Fibroblast of peridontal ligament (primary cell): ENCODE data around the gene UBE2V1.
"Not testable (repeated sequence)": the region's sequence is repeated elsewhere in the genome, so short reads cannot be mapped to it uniquely, and the experiment has no call there.

Source experiments
- DNase-seq: peaks from one replicate; pipeline ENCODE4 v3.0.0-alpha.2; 2010; ENCODE audit errors: extremely low read depth

UBE2V1 gene

DNA sequence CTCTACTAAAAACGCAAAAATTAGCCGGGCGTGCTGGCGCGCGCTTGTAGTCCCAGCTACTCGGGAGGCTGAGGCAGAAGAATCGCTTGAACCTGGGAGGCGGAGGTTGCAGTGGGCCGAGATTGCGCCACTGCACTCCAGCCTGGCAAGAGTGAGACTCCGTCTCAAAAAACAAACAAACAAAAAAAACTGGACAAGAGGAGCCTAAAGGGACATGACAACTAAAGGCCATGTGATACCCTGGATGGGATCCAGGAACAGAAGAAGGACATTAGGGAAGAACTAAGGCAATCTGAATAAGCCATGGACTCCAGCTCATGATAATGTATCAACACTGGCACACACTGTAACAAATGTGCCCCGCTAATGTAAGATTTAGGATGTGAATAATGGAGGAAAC, 24.8 kb upstream of the UBE2V1 start:
- not testable (repeated sequence) for DNase-seq

DNA sequence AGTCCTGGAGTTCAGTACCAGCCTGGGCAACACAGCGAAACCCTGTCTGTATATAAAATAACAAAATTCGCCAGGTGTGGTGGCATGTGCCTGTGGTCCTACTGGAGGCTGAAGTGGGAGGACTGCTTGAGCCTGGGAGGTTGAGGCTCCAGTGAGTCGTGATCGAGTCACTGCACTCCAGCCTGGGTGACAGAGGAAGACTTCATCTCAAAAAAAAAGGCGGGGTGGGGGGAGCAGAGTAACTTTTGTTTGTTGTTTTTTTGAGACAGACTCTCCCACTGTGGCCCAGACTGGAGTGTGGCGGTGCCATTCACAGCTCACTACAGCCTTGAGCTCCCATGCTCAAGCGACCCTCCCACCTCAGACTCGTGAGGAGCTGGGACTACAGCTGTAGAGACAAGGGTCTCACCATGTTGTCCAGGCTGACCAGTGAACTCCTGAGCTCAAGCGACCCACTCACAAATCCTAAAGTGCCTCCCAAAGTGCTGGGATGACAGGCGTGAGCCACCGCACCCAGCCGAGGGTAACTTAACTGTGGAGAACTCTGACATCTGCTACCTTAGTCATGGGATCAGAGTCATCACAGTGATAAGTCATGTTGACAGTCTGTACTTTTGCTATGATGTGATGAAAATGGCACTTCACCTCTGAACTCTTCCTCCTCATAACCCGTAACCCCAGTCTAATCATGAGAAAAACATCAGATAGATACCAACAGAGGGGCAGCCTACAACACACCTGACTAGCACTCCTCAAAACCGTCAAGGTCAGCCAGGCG, 24.1 kb upstream of the UBE2V1 start:
- DNase-seq, result no peak

DNA sequence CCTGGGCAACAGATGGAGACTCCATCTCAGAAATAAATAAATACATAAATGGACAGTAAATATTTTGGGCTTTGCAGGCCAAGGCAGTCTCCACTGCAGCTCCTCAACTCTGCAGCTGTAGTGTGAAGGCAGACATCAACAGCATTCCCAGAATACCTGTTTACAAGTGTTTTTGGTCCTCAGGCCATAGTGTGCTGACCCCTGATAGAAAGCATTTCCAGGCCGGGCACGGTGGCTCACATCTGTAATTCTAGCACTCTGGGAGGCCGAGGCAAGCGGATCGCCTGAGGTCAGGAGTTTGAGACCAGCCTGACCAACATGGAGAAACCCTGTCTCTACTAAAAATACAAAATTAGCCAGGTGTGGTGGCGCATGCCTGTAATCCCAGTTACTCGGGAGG, 22.2 kb upstream of the UBE2V1 start:
- DNase-seq, result not testable (repeated sequence)

DNA sequence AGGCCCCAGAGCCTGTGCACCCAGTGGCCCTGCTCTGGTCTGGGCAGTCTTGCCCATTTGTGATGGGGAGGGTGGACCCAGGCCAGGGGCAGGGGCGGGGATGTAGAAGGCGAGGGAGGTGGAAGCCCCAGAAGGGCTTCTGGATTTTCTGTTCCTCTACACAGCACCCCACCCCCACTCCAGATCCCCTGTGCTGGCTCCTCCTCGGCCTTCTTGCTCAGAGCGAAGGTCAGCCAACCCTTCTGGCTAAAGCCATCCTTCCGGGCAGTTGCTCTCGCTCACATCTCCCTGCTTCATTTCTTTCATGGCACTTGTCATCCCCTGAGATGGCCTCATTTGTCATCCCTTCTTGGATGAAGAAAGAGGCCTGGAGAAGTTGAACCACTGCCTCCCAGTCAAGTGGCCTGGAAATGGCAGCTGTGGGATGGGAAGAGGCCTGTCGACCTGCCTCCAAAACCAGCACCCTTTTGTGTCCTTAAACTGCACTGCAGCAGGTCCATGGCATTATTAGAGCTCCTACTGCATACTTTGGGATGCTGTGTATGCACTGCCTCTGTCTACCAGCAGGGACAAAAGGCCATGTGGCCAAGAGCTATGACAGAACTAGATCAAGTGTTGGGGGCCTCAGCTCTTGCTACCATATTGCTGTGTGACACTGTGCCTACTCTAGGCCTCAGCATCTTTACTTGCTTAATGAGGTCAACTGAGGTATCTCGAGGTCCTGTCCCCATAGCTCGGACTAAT, 20.7 kb upstream of the UBE2V1 start:
- no peak for DNase-seq

DNA sequence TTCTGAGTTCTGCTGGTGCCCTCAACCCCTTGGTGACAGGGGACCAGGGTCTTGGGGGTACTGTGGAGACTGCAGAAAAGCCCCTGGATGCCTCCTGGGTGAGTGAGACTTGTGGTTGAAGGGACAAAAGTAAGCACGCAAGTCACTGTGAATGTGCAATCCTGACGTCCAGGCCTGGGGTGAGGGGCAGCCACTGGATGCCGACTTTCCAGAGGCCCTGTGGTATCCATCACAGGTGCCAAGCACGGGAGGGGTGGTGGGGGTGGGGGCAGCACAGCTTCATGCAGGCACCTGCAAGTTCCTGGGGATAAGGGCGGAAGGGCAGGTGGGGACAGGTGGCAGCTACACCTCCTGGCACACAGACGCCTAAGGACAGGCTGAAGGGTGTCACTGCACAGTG, 20.1 kb upstream of the UBE2V1 start:
- no peak for DNase-seq

DNA sequence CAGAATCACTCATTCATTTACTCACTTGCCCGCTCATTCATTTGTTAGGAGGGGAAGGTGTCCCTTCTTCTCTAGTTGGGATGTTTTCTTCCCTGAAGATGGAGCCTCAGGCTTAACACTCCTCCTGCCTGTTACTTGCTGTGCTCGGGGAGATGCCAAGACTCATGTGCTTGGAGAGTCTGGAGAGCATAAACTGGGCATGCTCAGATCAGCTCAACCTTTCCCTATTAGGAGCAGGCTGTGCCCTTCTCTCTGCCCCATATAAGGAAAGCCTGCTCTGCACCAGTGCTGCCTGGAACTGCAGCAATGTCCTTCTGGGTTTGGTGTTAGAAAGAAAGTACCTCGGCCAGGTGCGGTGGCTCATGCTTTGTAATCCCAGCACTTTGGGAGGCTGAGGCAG, 18.0 kb upstream of the UBE2V1 start:
- DNase-seq, result peak; percentile 60

DNA sequence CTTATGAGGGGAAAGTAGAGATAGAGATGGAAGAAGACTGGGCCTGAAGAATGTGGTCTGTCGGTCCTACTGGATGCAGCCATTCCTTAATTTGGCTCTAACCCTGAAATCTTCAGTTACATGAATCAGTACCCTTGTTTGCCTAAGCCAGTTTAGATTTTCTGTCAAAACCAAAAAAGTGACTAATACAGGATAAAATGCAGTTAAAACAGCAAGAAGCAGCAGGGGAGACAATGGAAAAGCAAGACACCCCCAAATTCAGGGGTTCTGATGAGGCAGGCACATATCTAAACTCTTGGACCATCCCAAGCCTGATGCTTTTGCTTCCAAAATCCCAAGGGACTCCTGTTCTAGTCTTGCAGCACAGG, 17.4 kb upstream of the UBE2V1 start:
- DNase-seq, result peak; percentile 31

DNA sequence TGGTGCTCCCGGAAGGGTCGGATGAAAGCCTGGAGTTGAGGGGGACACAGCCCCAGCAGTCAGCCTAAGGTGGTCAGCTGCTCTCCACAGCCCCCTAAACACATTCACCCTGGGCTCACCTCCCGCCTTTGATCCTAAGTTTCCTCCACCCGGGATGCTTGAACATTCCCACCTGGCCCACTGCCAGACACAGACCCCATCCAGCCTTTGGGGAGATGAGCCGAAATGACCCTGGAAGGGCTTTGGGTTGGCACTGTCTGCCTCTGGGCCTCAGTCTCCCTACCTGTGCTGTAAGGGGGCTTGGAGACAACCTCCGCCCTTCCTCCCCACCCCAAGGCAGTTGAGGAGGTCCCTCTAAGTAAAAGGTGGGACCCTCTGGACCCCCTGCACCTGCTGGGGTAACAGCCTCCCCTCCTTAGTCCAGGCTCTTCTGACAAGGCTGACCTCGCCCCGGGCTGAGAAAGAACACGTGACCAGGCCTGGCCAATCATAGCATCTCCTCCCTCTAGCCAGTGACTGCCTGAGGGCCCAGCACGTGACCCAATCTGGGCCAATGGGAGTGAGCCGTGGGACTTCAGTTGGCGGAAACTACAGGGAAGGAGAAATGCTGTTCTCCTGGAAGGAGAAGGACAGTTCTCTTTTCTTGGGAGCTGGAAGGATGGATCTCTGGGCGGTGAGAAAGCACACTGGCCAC, 16.9 kb upstream of the UBE2V1 start:
- DNase-seq, result no peak

DNA sequence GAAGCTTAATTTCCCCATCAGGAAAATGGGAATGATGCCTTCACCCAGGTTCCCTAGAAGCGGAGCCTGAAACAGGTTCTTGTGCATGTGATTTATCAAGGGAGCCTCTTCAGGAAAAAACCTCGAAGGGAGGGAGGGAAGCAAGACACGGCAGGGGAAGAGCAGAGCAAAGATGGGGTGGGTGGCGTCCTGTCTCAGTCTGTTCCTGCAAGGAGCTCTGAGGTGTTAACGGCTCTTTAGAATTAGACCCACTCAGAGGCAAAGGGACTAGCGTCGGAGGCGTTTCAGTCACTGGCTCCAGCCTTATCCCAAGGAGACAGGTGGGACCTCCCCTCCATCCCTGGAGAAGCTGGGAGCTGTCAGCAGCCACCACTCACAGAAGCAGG, 15.6 kb upstream of the UBE2V1 start:
- DNase-seq, result no peak

DNA sequence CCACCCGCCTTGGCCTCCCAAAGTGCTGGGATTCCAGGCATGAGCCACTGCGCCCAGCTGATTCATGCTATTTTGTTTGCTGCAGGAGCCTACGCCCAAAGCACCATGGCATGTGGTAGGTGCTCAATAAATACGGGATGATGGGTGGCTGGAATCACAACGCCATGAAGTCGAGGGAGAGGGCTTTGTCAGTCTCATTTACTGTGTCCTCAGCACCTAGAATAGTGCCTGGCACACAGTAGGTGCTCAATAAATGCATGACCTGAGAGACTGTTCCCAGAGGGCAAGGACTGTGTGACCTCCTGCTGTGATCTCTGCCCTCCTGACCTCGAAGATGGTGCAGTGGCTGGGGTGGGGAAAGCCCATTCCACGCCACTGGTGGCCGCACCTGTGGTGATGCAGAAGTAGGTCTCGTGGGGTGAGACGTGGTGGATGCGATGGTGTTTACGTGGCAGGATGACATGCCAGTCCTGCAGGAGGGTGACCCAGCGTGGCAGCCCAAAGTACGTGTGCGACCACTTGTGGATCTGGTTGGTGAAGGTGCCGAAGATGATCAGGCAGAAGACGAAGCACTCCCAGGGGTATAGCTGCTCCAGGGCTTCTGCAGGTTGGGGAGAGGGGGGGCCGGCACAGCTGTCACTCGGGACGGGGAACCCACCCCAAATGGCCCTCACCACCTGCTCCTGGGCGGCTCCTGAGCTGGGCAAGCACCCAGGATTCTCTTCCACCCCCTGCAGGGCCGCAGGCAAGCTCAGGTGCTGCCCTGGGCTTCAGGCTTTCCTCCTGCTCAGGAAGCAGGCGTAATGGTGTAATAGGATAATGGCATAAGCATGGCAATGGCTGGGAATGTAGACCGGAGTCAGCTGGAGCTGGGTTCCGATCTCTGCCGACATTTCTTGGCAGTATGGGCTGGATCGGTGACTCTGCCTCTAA, 14.9 kb upstream of the UBE2V1 start:
- DNase-seq, result no peak

DNA sequence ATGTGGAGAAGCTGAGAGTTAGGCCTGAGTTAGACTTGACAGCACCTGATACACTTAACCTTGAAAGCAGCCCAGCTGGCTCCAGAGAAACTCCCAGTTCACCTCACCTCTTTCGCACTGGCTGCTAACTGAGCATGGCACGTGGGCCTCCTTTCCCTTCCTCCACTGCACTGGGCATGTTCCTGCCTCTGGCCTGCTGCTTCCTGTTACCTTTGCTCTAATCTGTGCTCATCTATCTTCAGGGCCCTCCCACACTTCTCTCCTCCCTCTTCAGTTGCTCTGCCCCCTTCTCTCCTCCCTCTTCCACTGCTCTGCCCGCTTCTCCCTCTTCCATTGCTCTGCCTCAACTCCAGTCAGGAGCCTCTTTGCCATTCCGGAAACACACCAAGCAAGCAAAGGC, 13.7 kb upstream of the UBE2V1 start:
- no peak for DNase-seq

DNA sequence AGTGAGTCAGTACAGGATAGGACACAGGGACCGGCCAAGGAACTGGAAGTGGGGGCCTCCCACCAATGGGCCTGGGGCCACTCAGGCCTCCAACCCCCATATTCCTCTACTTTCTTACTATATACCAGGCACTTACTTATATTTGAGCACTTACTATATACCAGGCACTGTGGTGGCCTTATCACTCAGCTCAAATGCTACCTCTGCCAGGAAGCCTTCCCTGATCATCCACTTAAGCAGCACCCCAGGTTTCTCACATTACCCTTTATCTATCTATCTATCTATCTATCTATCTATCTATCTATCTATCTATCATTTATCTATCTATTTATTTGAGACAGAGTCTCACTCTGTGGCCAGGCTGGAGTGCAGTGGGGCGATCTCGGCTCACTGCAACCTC, 12.3 kb upstream of the UBE2V1 start:
- no peak for DNase-seq

DNA sequence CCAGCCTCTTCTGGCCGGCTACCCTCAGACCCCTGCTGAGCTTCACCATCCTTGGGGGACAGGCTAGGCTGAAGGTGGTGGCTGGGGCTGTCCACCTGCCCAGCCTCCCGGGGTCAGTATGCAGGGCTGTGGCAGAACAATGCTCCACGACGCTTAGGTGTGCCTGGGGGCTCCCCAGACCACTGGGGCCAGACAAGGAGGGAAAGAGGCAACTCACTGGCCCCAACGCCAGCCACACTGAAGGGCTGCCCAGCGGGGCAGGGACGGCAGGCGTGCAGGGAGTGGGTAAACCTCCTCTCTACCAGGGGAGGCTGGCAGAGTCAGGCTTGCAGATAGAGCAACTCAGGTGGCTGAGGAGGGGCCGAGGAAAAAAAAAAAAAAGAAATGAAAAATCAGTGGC, 11.5 kb upstream of the UBE2V1 start:
- no peak for DNase-seq

DNA sequence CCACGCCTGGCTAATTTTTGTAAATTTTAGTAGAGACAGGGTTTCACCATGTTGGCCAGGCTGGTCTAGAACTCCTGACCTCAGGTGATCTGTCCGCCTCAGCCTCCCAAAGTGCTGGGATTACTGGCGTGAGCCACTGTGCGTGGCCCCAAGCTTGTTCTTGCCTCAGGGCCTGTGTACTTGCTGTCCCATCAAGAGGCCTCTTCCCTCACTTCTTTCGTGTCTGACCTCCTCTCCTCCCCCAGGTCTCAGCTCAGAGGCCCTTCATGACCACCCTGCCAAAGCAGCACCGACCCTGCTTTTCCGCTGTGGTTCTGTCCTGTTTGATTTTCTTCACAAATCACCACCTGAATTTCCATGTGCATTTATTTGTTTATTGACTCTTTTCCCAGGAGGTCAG, 10.5 kb upstream of the UBE2V1 start:
- DNase-seq, result no peak

DNA sequence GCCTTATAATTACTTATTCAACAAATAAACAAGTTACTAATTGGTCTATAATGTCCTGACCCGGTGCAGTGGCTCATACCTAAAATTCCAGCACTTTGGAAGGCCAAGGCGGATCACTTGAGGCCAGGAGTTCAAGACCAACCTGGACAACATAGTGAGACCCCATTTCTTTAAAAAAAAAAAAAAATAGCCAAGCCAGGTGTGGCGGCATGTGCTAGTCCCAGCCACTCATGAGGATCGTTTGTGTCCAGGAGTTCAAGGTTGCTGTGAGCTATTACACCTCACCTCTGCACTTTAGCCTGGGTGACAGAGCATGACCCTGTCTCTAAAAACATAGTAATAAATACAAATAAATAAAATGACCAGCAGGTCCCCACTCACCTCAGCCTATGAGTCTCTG, 9.8 kb upstream of the UBE2V1 start:
- no peak for DNase-seq

DNA sequence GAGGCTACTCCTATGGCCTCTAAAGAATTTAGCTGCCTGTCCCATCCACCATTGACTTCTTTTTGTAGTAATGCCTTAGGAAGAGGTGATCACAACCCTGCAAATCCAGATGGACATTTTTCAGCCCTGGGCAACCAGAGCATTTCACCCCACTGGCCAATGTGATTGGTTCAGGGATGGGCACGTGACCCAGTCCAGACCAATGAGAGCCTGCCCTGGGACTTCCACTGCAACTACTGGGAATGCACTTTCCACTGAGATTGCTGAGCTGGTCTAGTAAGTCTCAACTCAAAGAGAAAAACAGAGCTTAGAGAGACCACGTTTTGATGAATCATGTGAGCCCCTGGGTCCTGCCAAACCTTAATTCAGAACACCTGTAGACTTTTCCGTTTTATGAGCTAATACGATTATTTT, 8.9 kb upstream of the UBE2V1 start:
- peak; percentile 78 for DNase-seq

DNA sequence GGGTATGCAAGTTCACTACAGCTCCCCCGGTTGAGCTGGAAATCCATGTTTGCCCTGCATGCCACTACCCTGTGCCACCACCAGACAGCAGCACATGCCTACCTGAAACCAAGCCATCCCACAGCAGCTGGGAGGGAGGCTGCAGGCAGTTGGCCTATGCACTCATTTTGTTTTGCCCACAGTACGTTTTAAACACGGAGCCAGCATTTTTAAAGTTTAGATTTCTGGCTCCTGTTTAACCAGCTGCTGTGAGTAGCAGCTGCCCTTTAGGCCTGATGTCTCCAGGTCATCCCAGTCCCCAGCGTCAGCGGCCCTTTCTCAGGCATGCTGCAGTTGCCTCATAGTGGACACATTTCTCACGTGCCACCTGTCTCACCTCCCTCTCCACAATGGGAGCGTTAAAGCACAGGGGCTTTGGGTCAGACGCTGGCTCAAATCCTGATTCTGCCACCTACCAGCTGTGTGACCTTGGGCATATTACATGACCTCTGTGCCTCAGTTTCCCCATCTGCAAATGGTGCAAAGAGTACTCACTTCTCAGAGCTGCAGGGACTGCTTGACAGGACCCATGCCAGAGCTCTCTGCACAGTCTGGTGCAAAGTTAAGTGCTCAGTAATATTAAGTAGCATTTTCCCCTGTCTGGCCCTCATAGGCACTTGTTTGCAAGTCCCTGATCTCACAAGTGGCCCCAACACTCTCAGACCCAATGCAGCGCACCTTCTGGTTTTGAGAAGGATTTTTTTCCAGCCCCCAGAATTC, 8.2 kb upstream of the UBE2V1 start:
- peak; percentile 78 for DNase-seq

DNA sequence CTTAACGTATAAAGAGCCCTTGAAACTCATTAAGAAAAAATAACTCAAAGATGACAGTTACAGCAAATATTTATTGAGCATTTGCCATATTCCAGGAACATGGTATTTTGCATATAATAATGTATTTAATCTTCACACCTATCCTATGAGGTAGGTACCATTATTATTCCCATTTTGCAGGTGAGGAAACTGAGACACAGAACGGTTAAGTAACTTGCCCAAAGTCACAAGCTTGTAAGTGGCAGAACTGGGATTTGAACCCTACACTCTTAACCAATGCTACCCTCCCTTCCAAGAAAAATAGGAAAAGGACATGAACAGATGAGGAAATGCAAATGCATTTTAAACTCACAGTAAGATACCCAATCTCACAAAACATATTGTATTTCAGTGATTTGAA, 5.3 kb upstream of the UBE2V1 start:
- DNase-seq, result no peak

DNA sequence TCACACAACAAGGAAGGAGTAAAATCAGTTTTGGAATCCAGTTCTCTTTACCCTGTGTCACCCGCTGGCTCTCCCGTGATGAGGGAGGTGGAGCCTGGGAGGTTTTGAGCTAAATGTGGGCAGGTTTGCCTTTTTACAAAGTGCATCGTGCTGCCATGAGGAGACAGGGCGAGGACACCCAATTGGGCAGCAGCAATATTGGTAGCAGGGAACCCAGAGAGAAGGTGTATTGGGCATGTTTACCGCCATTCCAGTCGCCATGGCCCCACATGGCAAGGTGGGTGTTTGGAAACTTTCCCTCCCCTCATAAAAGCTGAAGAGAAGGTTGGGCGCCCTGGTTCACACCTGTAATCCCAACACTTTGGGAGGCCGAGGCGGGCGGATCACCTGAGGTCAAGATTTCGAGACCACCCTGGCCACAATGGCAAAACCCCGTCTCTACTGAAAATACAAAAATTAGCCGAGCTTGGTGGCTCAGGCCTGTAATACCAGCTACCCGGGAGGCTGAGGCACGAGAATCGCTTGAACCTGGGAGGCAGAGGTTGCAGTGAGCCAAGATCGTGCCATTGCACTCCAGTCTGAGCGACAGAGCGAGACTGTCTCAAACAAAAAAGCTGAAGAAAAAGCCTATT, 3.5 kb upstream of the UBE2V1 start:
- DNase-seq, result no peak

DNA sequence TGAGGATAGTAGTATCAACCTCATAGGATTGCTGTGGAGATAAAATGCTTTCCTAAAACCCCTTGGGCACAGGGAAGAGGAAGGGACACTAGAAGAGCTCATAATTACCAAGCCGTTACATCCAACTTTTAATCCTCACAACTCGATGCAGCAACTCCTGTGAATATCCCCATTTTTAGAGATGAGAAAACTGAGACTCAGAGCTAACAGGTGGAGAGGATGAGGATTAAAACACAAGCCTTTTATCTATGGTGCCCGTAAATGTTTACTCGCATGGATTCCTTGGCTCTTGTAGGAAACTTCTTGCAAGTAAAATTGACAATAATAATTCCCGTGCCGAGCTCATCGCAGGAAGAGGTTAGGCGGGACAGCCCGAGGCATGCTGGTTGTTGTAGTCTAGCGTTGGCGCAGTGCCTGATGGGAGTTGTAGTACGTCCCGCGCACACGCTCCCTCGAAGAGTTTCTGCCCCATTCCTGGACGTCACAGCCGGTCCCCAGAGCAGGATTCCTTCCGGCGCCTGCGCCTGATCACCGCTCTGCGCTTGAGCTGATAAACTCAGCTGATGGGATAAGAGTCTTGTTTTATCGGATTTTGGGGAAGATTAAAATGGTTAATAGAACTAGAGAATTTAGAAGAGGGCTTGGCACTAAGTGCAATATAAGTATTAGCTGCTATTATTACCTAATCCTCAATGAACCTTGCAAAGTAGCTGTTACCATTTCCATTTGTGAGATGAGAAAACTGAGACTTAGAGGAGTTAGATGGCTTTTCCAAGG, 2.8 kb upstream of the UBE2V1 start:
- peak; percentile 98 for DNase-seq
